Lung microvascular endothelial cell (primary cell): ENCODE results near the gene TBCD. TPM values are rescaled to one million over a fixed set of nuclear protein-coding genes. Genes with fewer than 3 reads are reported as not detected.
A peak's percentile ranks its signal among the peaks of the same experiment; 100 is the strongest.
"Not testable (repeated sequence)": the region's sequence is repeated elsewhere in the genome, so short reads cannot be mapped to it uniquely, and the experiment has no call there.

Experiments used
- DNase-seq, 2 donors: peaks; one replicate each; pipeline versions ENCODE4 v3.0.0 to v3.0.0-alpha.2; 2010; ENCODE audit warnings: low read depth in 2 of 2
- total RNA-seq: library from RNA; depleted of rRNA; stranded (reverse); fragments of >200 nt; gene quantifications from 2 replicates; pipeline ENCODE4 v1.2.1, GENCODE V29; 2014

Gene TBCD
- total RNA-seq, 1 donor from 2014 or later = 44.8 TPM

GRCh38 chr17:82765371-82765770 lies 13.5 kb downstream of the TBCD start:
- DNase-seq = no peak

DNA sequence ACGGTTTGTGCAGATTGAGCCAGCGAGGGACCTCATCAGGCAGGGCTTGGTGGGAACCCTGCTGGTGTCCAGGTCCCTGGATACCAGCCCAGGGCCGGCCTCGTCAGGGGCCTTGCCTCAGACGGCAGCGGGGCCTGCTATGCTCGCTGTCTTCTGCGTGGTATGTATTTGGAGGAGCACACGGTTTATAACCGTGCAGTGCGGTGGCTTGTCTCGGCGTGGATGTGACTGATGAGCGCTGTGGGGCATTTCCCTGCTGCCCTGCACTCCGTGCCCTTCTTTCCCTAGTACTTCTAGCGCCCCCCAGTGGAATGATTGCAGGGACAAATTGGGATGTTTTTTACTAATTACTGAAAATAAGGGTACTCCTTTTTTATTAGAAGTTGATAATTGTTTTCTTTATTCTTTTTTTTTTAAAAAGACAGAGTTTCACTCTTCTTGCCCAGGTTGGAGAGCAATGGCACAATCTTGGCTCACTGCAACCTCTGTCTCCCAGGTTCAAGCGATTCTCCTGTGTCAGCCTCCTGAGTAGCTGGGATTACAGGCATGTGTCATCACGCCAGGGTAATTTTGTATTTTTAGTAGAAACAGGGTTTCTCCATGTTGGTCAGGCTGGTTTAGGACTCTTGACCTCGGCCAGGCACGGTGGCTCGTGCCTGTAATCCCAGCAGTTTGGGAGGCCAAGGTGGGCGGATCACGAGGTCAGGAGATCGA lies 15.3 kb downstream of the TBCD start:
- DNase-seq = peak; percentile 68 to 76

DNA sequence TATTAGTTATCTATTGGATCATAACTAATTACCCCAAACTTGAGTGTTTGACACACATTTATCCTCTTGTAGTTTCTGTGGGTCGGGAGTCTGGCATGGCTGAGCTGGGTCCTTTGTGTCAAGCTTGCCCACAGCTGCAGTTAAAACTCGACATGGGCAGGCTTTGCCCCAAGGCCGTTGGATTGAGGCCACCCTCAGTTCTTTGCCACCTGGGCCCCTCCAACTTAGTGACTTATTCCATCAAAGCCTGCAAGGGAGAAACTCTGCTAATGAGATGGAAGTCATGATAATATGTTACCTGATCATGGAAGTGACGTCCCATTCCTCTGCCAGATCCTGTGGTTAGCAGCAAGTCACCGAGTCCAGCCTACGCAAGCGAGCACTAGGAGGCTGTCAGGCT lies 17.2 kb downstream of the TBCD start:
- no peak for DNase-seq

- DNase-seq = no peak
Measured at GRCh38 chr17:82772026-82772425, 20.2 kb downstream of the TBCD start.

- DNase-seq = not testable (repeated sequence)
Measured at GRCh38 chr17:82774456-82774855, 22.6 kb downstream of the TBCD start.

DNA sequence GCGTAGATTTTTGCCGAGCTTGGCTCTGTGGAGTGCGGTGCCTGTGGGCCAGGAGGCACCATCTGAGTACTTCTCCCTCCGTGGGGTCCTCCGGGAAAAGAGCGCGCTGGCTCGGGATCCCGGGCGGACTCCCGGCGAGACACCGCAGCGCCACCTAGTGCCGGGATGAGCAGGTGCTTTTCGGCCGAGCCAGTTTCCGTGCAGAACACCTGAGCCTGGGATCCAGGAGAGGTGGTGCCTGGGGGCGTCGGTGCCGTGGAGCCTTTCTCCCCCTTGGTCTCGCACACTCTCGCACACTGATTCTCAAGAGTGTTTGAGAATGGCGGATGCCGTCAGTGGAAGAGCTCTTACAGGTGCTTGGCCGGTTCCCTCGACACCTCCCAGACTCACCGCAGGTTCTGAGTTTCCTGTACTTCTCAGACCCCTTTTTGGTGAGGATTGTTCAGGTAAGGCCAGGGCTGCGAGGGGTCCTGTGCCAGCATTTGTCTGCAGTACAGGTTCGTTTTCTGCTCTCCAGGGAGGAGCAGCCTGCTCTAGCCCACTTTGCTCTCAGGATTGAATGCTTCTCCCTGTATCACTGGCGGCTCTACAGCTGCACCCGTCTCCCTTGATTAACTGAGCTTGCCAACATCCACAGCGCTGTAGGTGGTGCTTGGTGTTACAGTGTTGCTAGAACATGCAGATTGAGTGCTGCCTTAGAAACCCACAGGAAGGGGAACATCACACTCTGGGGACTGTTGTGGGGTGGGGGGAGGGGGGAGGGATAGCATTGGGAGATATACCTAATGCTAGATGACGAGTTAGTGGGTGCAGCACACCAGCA lies 23.3 kb downstream of the TBCD start:
- DNase-seq = peak; percentile 53 to 73

DNA sequence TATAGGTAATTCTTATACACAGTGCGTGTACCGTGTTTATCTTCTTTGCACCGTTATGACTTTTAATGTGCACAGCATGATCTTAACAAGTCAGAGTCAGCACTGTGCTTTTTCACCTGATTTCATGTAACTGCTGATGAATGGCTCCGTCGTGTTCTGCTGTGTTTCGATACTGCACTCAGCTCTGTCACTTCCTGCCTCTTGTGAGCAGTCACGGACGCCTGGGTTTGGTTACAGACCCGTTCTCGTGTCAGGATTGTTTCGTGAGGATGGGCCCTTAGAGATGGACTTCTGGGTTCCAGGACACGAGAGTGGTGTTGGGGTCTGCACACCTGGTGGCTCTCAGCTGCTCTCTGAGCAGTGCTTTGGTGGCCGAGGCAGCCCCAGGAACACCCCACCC lies 24.6 kb downstream of the TBCD start:
- no peak for DNase-seq

DNA sequence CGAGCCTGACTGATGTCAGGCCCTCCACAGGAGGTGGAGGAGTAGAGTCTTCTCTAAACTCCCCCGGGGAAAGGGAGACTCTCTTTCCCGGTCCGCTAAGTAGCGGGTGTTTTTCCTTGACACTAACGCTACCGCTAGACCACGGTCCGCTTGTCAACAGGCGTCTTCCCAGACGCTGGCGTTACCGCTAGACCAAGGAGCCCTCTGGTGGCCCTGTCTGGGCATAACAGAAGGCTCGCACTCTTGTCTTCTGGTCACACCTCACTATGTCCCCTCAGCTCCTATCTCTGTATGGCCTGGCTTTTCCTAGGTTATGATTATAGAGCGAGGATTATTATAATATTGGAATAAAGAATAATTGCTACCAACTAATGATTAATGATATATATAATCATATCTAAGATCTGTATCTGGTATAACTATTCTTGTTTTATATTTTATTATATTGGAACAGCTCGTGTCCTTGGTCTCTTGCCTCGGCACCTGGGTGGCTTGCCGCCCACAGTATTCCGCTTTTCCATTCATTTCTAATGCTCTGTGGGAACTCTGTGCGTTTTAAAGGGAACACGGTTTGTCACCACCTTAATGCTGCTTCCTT lies 26.0 kb downstream of the TBCD start:
- not testable (repeated sequence) for DNase-seq

DNA sequence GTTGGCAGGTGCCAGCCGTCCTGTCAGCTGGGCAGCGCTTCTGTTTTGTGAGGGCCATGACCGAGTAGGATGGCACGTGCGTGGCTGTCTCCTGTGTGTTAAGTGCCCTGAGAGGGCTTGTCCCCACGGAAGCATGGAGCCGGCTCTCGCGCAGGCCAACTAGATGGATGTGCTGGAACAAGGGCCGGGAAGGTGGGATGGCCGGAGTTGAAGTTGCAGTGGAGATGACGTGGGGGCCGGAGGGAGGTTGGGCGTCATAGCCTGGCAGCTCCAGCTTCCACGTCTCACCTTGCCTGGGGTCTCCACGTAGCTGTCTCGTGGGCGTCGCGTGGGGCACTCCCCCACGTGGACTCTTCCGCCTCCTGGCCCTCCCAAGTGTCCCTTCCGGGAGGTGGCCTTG lies 27.7 kb downstream of the TBCD start:
- no peak for DNase-seq

GRCh38 chr17:82780195-82780594 lies 28.3 kb downstream of the TBCD start:
- DNase-seq = no peak

DNA sequence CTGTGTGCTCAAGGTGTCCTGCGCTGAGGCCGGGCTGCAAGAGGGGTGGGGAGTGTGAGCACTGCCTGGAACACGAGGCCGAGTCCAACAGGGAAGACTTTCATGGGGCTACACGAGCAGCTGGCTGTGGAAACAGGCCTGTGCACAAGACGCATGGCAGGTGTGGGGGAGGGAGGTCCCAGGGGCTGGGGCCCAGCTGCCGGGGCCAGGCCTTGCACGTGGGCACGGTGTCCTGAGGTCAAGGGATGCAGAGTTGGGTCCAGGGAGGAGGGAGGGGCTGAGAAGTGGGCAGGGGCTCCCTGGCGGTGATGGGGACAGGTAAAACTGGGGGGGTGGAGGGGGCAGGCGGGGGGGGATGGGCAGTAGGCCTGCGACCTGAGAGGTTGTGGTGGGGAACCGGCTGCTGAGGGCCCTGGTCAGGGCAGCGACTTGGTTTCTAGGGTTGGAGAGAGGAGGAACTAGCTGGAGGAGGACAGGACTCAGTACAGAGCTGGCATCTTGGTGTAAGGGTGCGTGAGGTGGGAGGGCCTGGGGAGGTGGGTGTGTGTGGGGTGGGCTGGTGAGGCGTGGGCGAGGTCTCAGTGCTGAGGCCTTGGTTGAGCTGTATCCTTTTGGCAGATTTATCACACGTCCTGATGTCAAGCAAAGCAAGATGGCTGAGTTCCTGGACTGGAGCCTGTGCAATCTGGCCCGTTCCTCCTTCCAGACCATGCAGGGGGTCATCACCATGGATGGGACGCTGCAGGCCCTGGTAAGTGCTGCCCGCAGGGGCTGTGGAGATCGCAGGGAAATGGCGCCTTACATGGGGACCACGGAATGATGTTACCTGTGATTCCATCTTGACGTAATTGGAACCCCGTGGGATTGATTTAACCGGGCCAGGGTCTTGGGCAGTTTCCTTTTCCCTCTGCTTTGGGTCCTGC lies 29.4 kb downstream of the TBCD start:
- no peak for DNase-seq

DNA sequence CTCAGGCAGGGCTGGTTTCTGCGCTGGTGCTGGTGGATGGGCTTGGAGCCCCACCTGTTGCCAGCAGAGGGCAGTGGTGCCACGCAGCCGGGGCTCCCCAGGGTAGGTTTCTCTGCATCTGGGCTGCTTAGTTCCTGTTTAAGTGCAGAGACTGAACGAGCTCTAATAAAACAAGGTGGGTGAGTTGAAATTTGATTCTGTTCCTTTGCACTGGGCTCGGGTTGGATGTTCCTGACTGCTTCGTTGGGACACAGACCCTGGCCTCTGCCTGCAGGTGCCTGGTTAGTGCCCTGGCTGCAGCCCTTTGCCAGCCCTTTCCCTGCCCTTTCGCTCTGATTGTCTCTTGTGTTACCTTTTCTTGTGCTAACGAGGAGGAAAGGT lies 30.0 kb downstream of the TBCD start:
- DNase-seq = peak; percentile 82 to 89

- peak; percentile 36 to 68 for DNase-seq
Measured at GRCh38 chr17:82782657-82783207, 30.9 kb downstream of the TBCD start.

DNA sequence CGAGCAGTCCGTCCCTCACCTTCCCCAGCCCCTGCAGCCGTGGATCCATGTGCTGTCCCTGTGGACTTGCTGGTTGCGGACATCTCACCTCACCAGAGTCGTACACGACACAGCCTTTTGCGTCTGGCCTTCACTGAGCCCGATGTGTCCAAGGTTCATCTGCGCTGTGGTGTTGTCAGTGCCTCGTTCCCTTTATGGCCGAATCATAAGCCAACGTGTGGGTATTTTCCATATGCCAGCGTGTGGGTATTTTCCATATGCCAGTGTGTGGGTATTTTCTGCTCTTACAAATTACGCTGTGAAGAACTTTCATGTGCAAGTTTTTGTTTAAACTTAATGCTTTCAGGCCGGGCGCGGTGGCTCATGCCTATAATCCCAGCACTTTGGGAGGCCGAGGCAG lies 31.6 kb downstream of the TBCD start:
- no peak for DNase-seq

GRCh38 chr17:82785581-82785980 lies 33.7 kb downstream of the TBCD start:
- DNase-seq = not testable (repeated sequence)

DNA sequence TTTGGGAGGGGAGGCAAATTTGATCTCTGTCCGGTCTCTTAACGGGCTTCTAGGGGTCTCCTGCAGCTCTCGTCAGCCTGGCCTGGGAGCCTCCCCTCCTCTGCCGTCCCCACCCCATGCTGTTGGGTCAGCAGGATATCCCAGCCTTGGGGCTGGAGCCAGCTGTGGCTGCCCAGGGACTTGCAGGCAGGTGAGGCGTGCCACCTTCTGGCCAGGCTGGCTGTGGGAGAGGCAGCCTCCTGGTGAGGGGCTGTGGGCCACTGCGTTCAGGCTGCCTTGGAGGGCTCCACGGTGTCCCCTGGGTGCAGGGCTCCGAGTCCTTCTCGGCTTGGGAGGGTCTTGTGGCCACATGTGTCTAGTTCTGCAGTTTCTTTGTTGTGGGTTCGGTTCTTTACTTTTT lies 34.6 kb downstream of the TBCD start:
- DNase-seq = no peak

DNA sequence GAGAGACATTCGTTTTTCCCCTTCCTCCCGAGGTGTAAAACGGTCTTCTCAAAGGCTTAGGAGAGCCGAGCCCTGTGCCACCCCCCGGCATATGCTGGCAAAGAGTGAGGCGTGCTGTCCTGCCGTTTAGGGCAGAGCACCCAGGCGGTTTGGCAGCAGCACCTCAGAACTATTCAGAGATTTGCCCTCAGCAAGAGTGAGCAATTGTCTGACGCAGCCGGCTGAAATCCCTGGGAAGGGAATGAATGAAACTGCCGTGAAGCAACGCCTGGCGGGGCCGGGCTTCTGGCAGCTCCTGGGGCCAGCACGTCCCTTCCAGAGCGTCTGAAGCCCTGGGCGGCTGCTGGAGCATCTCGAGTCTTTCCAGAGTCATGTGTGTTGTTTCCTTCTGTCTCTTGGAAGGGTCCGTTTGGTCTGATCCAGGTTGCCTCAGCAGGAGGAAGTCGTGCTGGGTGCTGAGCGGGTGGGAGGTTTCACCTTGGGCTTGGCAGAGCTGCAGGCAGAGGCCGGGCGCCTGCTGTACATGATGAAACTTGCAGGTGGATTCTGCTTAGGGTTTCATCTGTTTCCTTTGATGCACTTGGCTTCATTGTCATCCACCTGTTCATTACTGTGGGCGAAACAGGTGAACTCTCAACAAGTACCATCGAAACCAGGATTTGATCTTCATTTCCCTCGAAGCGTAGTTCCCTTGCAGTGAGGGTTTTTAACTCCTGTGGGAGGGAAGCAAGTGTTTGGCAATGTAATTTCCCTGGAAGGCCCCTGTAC lies 35.4 kb downstream of the TBCD start:
- no peak for DNase-seq

DNA sequence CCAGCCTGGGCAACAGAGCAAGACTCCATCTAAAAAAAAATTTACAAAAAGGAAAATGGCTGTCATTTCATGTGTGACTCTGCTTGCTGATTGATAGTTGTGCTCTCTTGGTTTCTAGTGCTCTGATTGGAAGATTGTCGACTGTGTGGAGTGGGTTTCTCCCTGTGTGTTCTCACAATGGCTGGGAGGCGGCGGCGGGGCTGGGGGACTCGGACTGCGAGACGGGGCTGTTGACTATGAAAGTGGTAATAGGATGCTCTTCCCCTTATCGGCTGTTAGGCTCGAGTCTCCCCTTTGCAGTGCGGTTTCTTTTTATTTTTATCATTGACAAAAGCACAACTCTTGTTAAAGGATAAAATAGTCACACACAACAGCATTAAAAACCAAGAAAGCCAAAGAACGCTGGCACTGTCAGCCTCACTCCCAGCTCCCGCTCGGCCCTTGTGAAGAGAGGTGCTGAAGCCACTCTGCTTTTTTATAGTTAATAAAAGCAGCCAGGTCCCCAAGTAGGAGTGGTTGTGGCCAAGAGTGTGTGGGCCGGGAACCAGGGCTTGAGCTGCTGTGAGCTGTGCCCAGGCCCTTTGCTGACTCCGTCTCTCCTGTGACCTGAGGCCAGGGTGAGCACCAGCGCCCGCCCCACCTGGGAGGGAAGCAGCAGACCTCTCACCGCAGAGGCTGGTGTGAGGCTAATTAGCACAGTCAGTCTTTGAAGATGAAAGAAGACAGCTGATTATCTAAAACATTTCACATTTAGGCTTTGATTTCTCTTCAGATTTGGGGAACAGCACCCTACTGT lies 36.5 kb downstream of the TBCD start:
- DNase-seq = no peak

DNA sequence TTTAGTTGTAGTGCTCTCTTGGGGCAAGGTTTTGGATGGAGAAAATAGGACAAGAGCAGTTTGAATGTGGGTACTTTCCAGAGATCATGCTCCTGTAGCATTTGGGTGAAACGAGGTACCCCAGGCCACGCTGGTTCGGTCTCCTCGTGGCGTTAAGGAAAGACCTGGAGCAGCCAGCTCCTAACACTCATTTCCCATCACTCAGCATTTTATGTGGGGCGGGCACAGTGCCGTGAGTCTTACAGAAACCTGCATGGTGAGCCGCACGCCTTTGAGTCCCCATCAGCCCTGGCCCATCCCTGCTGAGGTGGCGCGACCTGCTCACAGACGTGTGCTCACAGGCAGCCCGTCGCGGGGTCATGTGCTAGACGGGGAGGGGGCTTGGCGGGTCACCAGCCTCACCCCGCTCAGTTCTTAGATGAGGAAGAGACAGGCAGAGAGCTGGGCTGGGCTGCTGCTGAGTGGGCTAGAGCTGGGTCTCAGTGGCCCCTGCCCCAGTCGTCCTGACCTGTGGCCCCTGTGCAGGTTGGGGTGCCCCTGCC lies 37.3 kb downstream of the TBCD start:
- no peak for DNase-seq
